GM12878 (cell line): ENCODE measurements around the gene HAUS7. TPM values are rescaled to one million over a fixed set of nuclear protein-coding genes. Genes with fewer than 3 reads are reported as not detected.

ENCODE experiments used
- ATAC-seq: fragments of 200-7000 bp; cut with Tn5 transposase; 3 replicates; pipeline ENCODE4 v1.9.1; 2020; ENCODE audit warnings: mild to moderate bottlenecking, moderate library complexity
- BruUV-seq: library from RNA; stranded (reverse); fragments of 400-500 nt; replicated peaks from 2 replicates; lab custom pipeline; 2021; lab: Mats Ljungman, UMichigan
- CTCF ChIA-PET: fragments of 300-600 bp; sonication (Branson Sonifier 250); formaldehyde crosslinking; extraction: SDS; loops from one replicate; lab custom pipeline; 2021; ENCODE audit warnings: inconsistent platforms; lab: Yijun Ruan, JAX
- POLR2A ChIA-PET: fragments of 350-600 bp; formaldehyde crosslinking; extraction: SDS; loops from one replicate; lab custom pipeline; 2021; ENCODE audit warnings: inconsistent platforms; lab: Charles Lee
- RAD21 ChIA-PET: fragments of 300-600 bp; sonication (Branson Sonifier 250); formaldehyde crosslinking; loops from one replicate; lab custom pipeline; 2023; ENCODE audit warnings: antibody characterized with exemption; ENCODE audit not compliant: unreplicated experiment; lab: Charles Lee
- SMC1A ChIA-PET: fragments of 300-600 bp; sonication (Branson Sonifier 250); formaldehyde crosslinking; loops from one replicate; lab custom pipeline; 2023; ENCODE audit not compliant: unreplicated experiment, uncharacterized antibody; lab: Charles Lee
- DNase-seq: peaks from one replicate; pipeline ENCODE4 v3.0.0-alpha.2; 2011; ENCODE audit warnings: low read depth, low spot score
- FAIRE-seq: peaks from 3 replicates; lab custom pipeline; 2011; peaks lifted over from hg19 to GRCh38; lab: Jason Lieb, UNC
- H2AFZ ChIP-seq: 2 replicates; pipeline ENCODE4 v1.6.0; 2011; ENCODE audit warnings: low read depth, low read length, control low read depth; ENCODE audit not compliant: control insufficient read depth
- H3K27ac ChIP-seq: 2 replicates; pipeline ENCODE4 v1.5.1; 2011; ENCODE audit warnings: control low read depth; ENCODE audit not compliant: control insufficient read depth, insufficient read depth
- H3K27me3 ChIP-seq, 2 experiments: replicated peaks in 1 of 2; 2 replicates each; pipeline versions ENCODE4 v1.6.0 to v1.6.1; 2011; ENCODE audit warnings: low read length in 1 of 2; ENCODE audit not compliant: control insufficient read depth in 2 of 2, insufficient read depth in 2 of 2
- H3K36me3 ChIP-seq, 2 experiments: 2 replicates each; pipeline ENCODE4 v1.5.1; 2011; ENCODE audit warnings: low read length in 1 of 2; ENCODE audit not compliant: control insufficient read depth in 2 of 2, insufficient read depth in 2 of 2
- H3K4me1 ChIP-seq: 2 replicates; pipeline ENCODE4 v1.6.1; 2011; ENCODE audit warnings: mild to moderate bottlenecking, low read length, moderate library complexity, mixed read lengths; ENCODE audit not compliant: control insufficient read depth, insufficient read depth
- H3K4me2 ChIP-seq: 2 replicates; pipeline ENCODE4 v1.6.0; 2011; ENCODE audit warnings: control low read depth; ENCODE audit not compliant: control insufficient read depth, insufficient read depth
- H3K4me3 ChIP-seq: fragments of 200-600 bp; sonication (generic); 2 replicates; pipeline ENCODE4 v1.5.1; 2016
- H3K79me2 ChIP-seq: 2 replicates; pipeline ENCODE4 v1.6.0; 2011; ENCODE audit warnings: low read length; ENCODE audit not compliant: control insufficient read depth, insufficient read depth
- H3K9ac ChIP-seq: 2 replicates; pipeline ENCODE4 v1.8.0; 2011; ENCODE audit warnings: low read length, control low read depth, mixed read lengths; ENCODE audit not compliant: control insufficient read depth, insufficient read depth
- H3K9me3 ChIP-seq: replicated peaks from 3 replicates; pipeline ENCODE4 v1.5.1; 2011; ENCODE audit warnings: mild to moderate bottlenecking, low read length; ENCODE audit not compliant: control insufficient read depth, insufficient read depth
- H4K20me1 ChIP-seq: 2 replicates; pipeline ENCODE4 v1.6.0; 2011; ENCODE audit not compliant: control insufficient read depth, insufficient read depth
- CEBPB ChIP-seq, 2 experiments: fragments of 150-350 bp in 1 of 2; IDR thresholded peaks; 2 replicates each; pipeline ENCODE4 v1.6.1; 2012 to 2014; ENCODE audit warnings: low read depth in 2 of 2, low read length in 2 of 2, borderline replicate concordance in 1 of 2, inconsistent platforms in 1 of 2
- NBN ChIP-seq: fragments of 450-650 bp; IDR thresholded peaks from 2 replicates; pipeline ENCODE4 v1.6.1; 2016
- SMC3 ChIP-seq: IDR thresholded peaks from 2 replicates; pipeline ENCODE4 v1.6.1; 2011; ENCODE audit warnings: low read length, improper control_type of control experiment, borderline replicate concordance
- WGBS: methylation state at CpG from one replicate; pipeline ENCODE4 v1.1.6; 2016; ENCODE audit warnings: low lambda C conversion rate; ENCODE audit not compliant: insufficient replicate concordance, insufficient coverage; ENCODE audit errors: missing lambda C conversion rate; 5-methylcytosine and 5-hydroxymethylcytosine counted together
- in situ Hi-C: fragments of 300-500 bp; cut with MboI; formaldehyde crosslinking; loops from 9 replicates; pipeline ENCODE4 v1.14.3; 2018; ENCODE audit warnings: mixed read lengths
- intact Hi-C: fragments of 100-400 bp; cut with micrococcal nuclease; formaldehyde crosslinking; loops from one replicate; pipeline ENCODE4 v1.14.2; 2022; ENCODE audit not compliant: unreplicated experiment
- polyA plus RNA-seq, 11 experiments: library from polyadenylated mRNA; depleted of rRNA in 4 of 11; unstranded in 6 of 11; stranded (reverse) in 5 of 11; fragments of >200 nt; fragmentation: Nextera tagmentation in 4 of 11; fragmentation: Illumina TruSeq in 1 of 11; extraction: Ambion mirVana in 4 of 11; extraction: Trizol in 1 of 11; gene quantifications; 1 replicate in 1 of 11; 2 replicates in 10 of 11; pipeline versions ENCODE4 v1.2.1 to v1.2.3, GENCODE V29; 2011 to 2016; ENCODE audit warnings: inconsistent platforms in 2 of 11, missing spikeins in 2 of 11, low read depth in 1 of 11
- total RNA-seq, 4 experiments: library from RNA; depleted of rRNA in 3 of 4; stranded (reverse); fragments of >200 nt in 3 of 4; fragmentation: Illumina TruSeq in 1 of 4; extraction: Trizol in 1 of 4; gene quantifications; 2 replicates each; pipeline versions ENCODE4 v1.2.1 to v1.2.3, GENCODE V29; 2013 to 2021
- TF ChIP-seq, protein P1 (sequence below): fragments of 450-650 bp; conservative IDR thresholded peaks from 2 replicates; pipeline ENCODE4 v1.6.1; 2017; ENCODE audit warnings: mild to moderate bottlenecking, moderate library complexity

Gene HAUS7
- total and polyA plus RNA-seq, 10 of the 15 experiments (the other 5 are each of a cell fraction or from before 2014, with no cell fraction given): 6.7 to 63.3 (median 24.1) TPM

DNA sequence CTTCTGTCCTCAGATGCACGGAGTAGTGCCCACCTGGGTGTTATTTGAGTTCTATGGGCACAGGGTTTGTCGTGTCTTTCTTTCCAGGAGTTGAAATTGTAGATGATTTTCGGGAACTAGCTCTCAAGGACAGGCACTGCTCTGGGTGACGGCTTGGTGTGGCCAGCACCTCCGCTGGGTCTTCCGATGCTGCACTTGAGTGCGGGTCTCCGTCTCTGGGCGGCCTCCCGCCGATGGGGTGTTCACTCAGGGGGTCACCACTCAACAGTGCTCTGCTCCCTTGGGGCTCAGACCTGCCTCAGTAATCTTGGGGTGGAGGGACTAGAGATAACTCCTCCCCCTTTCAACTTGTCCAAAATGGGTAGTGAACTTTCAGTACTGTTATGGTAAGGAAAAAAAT is 56.6 kb downstream of the HAUS7 start:
- Histone ChIP-seq H3K9ac (no peak overlapping the region), H2AFZ (no peak overlapping the region)

More for the DNA sequence above, 56.6 kb downstream of the HAUS7 start:
- no peaks in the 10 kb centered on the region; the same call in 2 of the 3 replicates for H3K9me3 ChIP-seq
- ChIA-PET POLR2A (no interaction called here), RAD21 (no interaction called here), SMC1A (interaction anchor here (0.7 kb wide), 1 partner anchor 916 kb away, joined by 3 read pairs; no protein-coding TSS in a partner anchor), CTCF (interaction anchor here (0.7 to 0.9 kb wide), 2 partner anchors 92 to 472 kb away, joined by 3 read pairs; partner anchors contain the start of gene PNMA6F)
- H3K36me3 ChIP-seq: no peaks in the 10 kb centered on the region; a peak in 1 of 4 replicates
- H3K79me2 ChIP-seq: no peaks in the 10 kb centered on the region
- H4K20me1 ChIP-seq: no peaks in the 10 kb centered on the region
- no peak overlapping the region for H3K27ac ChIP-seq
- in situ Hi-C loops: no loop called here
- BruUV-seq: no TSS peak
- H3K4me1 ChIP-seq: no peaks in the 10 kb centered on the region
- no peak overlapping the region for H3K4me3 ChIP-seq
- no peak overlapping the region for H3K4me2 ChIP-seq
- intact Hi-C loops: no loop called here
- DNase-seq (no peak), ATAC-seq (no peak), FAIRE-seq (no peak)
- no peaks in the 10 kb centered on the region for H3K27me3 ChIP-seq
- WGBS: 29% methylated on average over 11 of the region's 11 CpGs
- TF ChIP-seq SMC3 (no peak), CEBPB (IDR thresholded peaks at IDR 0.05; ENCODE audit: borderline replicate concordance in 1 of 2, low read depth in 2 of 2, low read length in 2 of 2) (no peak), NBN (no peak)
- TF ChIP-seq, protein P1, sequence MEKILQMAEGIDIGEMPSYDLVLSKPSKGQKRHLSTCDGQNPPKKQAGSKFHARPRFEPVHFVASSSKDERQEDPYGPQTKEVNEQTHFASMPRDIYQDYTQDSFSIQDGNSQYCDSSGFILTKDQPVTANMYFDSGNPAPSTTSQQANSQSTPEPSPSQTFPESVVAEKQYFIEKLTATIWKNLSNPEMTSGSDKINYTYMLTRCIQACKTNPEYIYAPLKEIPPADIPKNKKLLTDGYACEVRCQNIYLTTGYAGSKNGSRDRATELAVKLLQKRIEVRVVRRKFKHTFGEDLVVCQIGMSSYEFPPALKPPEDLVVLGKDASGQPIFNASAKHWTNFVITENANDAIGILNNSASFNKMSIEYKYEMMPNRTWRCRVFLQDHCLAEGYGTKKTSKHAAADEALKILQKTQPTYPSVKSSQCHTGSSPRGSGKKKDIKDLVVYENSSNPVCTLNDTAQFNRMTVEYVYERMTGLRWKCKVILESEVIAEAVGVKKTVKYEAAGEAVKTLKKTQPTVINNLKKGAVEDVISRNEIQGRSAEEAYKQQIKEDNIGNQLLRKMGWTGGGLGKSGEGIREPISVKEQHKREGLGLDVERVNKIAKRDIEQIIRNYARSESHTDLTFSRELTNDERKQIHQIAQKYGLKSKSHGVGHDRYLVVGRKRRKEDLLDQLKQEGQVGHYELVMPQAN: no peak
